GM20000 (cell line): Measurements from ENCODE around the gene MRPL16.

ENCODE experiments used
- DNase-seq: peaks from one replicate; pipeline ENCODE4 v3.0.0; 2012; ENCODE audit warnings: low spot score
- TF ChIP-seq, protein P1 (sequence below): IDR thresholded peaks from 2 replicates; pipeline ENCODE4 v1.5.1; 2012; ENCODE audit warnings: mild to moderate bottlenecking, control low read depth; ENCODE audit errors: extremely low read depth, missing control alignments

MRPL16 gene

DNA sequence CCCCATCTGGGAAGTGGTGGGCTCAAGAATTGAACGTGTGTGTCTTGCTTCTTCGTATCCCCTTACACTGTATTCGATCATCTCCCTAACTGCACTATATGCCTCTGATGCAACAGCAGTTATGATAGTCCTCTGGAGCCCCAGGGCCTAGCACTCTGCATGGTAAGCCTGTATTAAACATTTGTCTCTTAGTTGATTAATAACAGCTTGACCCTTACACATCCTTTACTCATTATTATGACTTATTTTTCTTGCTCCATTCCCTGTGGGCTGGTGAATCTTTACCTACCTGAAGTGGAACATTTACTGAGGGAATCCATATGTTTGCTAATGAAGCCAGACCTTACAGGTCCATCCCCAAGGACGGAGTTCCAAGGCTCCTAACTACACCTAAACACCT is 49.8 kb downstream of the MRPL16 start:
- no peak for DNase-seq
- TF ChIP-seq, protein P1, sequence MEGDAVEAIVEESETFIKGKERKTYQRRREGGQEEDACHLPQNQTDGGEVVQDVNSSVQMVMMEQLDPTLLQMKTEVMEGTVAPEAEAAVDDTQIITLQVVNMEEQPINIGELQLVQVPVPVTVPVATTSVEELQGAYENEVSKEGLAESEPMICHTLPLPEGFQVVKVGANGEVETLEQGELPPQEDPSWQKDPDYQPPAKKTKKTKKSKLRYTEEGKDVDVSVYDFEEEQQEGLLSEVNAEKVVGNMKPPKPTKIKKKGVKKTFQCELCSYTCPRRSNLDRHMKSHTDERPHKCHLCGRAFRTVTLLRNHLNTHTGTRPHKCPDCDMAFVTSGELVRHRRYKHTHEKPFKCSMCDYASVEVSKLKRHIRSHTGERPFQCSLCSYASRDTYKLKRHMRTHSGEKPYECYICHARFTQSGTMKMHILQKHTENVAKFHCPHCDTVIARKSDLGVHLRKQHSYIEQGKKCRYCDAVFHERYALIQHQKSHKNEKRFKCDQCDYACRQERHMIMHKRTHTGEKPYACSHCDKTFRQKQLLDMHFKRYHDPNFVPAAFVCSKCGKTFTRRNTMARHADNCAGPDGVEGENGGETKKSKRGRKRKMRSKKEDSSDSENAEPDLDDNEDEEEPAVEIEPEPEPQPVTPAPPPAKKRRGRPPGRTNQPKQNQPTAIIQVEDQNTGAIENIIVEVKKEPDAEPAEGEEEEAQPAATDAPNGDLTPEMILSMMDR: no peak

DNA sequence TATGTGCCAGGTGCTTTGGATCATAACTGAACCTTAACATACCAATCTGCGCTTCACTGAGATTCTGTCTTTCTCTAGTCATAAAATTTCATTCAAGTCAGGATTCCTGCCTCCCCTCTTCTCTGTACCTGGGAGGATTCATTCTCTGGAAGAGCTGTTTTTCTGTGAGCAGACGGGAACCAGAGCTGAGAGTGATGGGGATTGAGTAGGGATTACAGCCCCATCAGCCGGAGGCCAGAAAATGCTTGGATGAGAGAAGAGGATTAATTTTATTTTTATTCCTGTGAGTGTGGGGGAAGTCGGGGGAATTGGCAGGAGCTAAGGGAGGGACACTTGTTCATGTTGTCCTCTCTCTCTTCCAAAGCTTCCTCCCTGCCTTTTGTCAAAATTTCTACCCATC is 50.7 kb downstream of the MRPL16 start:
- no peak for DNase-seq
- TF ChIP-seq, protein P1: no peak

DNA sequence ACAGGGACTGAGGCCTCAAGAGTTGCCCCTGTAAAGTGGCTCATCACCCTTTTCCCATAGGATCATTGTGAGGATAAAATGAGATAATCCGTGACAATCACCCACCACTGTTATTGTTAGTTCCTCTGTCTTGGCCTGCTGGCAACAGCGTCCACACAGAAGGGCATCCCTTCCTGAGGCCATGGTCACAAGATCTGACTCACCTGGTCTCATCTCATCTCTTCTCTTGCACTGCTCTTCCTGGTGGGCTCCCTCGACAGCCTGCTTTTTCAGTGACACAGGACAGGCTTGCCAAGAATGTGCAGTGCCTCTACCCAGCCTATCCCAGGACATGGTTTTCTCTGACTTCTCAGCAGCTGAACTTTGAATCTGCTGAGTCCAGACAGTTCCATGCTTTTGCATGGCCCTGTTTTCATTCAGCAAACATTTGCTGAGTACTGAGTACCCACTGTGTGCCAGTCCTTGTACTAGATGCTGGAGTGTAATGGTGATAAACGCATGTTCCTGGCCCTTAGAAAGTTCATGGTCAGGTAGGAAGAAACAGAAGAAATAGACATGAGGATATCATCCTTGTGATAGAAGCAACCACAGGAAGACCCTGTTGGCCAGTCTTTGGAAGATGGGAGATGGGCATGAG is 52.1 kb downstream of the MRPL16 start:
- no peak for DNase-seq
- TF ChIP-seq, protein P1: no peak

DNA sequence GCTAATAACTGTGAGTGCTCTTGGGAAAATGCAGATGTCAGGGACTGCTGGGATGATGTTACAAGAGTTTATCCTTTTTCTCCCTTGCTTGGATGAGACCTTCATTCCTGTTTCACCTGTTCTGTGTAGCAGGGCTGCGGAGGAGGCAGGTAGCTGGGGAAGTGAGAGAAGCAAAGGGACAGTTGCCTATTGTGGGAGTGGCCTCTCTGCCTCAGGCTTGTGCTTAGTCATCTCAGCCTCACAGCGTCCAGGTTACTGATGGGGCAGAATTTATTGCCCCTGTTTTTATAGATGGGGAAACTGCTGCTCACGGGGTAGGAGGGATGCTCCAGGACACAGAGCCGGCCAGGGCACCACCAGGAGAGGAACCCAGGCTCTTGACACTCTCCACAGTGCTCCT is 53.7 kb downstream of the MRPL16 start:
- TF ChIP-seq, protein P1: no peak
- peak; percentile 56 for DNase-seq

DNA sequence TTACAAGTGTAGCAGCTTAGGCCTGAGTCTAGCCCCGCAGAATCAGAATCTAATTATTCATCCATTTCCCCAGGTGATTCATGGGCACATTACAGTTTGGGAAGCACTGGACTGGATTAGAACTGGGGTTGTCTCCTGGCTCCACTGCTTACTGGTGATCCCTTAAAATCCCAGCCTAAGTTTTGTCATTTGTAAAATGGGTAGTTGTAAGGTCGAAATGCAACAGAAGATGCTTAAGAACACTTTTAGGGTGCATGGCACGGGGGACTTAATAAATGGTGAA is 54.1 kb downstream of the MRPL16 start:
- DNase-seq: no peak
- TF ChIP-seq, protein P1: no peak
